ENCODE measurements around the gene WDFY4.

WDFY4 gene

GRCh38 chr10:48758411-48758810 is 73.7 kb downstream of the WDFY4 start:
- CTCF ChIA-PET = no interaction called here

GRCh38 chr10:48759113-48759901 is 74.6 kb downstream of the WDFY4 start:
- ChIA-PET POLR2A (no interaction called here), CTCF (no interaction called here)
- no peak for DNase-seq (ENCODE audit: extremely low spot score)
- TF ChIP-seq PKNOX1 (IDR thresholded peaks at IDR 0.05) (no peak), FOXM1 (IDR thresholded peaks at IDR 0.05; ENCODE audit: borderline replicate concordance) (no peak), FOXA1 (IDR thresholded peaks at IDR 0.05) (no peak), ELF4 (IDR thresholded peaks at IDR 0.05) (no peak), CTBP1 (IDR thresholded peaks at IDR 0.05; ENCODE audit: borderline replicate concordance) (no peak), SUZ12 (IDR thresholded peaks at IDR 0.05) (no peak), SP1 (IDR thresholded peaks at IDR 0.05) (no peak), BHLHE40 (IDR thresholded peaks at IDR 0.05; ENCODE audit: borderline replicate concordance) (no peak), LEF1 (IDR thresholded peaks at IDR 0.05; ENCODE audit: borderline replicate concordance) (no peak), L3MBTL2 (conservative IDR thresholded peaks at IDR 0.05) (no peak), ZNF384 (IDR thresholded peaks at IDR 0.05) (no peak), FOXK2 (IDR thresholded peaks at IDR 0.05) (no peak), HDGF (IDR thresholded peaks at IDR 0.05; ENCODE audit: borderline replicate concordance) (no peak), TARDBP (IDR thresholded peaks at IDR 0.05) (no peak), NFRKB (IDR thresholded peaks at IDR 0.05) (no peak), ARNT (IDR thresholded peaks at IDR 0.05) (no peak)

More at GRCh38 chr10:48758411-48758810, 73.7 kb downstream of the WDFY4 start:
- POLR2A ChIA-PET = no interaction called here
- TF ChIP-seq LEF1 (IDR thresholded peaks at IDR 0.05; ENCODE audit: borderline replicate concordance) (no peak), CTBP1 (IDR thresholded peaks at IDR 0.05; ENCODE audit: borderline replicate concordance) (no peak), NFRKB (IDR thresholded peaks at IDR 0.05) (no peak), BHLHE40 (IDR thresholded peaks at IDR 0.05; ENCODE audit: borderline replicate concordance) (no peak), FOXA1 (IDR thresholded peaks at IDR 0.05) (no peak), HDGF (IDR thresholded peaks at IDR 0.05; ENCODE audit: borderline replicate concordance) (no peak), SUZ12 (IDR thresholded peaks at IDR 0.05) (no peak), PKNOX1 (IDR thresholded peaks at IDR 0.05) (no peak), ELF4 (IDR thresholded peaks at IDR 0.05) (no peak), FOXM1 (IDR thresholded peaks at IDR 0.05; ENCODE audit: borderline replicate concordance) (no peak), ARNT (IDR thresholded peaks at IDR 0.05) (no peak), TARDBP (IDR thresholded peaks at IDR 0.05) (no peak), L3MBTL2 (conservative IDR thresholded peaks at IDR 0.05) (no peak), SP1 (IDR thresholded peaks at IDR 0.05) (no peak), ZNF384 (IDR thresholded peaks at IDR 0.05) (no peak), FOXK2 (IDR thresholded peaks at IDR 0.05) (no peak)
- no peak for DNase-seq (ENCODE audit: extremely low spot score)

GRCh38 chr10:48760983-48761382 is 76.3 kb downstream of the WDFY4 start:
- no peak for TF ChIP-seq L3MBTL2 (conservative IDR thresholded peaks at IDR 0.05)
- TF ChIP-seq FOXK2 (IDR thresholded peaks at IDR 0.05) = no peak
- TF ChIP-seq CTBP1 (IDR thresholded peaks at IDR 0.05; ENCODE audit: borderline replicate concordance) = no peak
- POLR2A ChIA-PET = no interaction called here
- CTCF ChIA-PET = no interaction called here
- DNase-seq (ENCODE audit: extremely low spot score) = no peak

GRCh38 chr10:48762064-48763042 is 77.7 kb downstream of the WDFY4 start:
- CTCF ChIA-PET = interaction anchor here (0.6 kb wide), 1 partner anchor 356 kb away, joined by 3 read pairs; no protein-coding TSS in a partner anchor
- TF ChIP-seq ELF4 (IDR thresholded peaks at IDR 0.05) (no peak), L3MBTL2 (conservative IDR thresholded peaks at IDR 0.05) (no peak), ARNT (IDR thresholded peaks at IDR 0.05) (no peak), HDGF (IDR thresholded peaks at IDR 0.05; ENCODE audit: borderline replicate concordance) (no peak), FOXA1 (IDR thresholded peaks at IDR 0.05) (no peak), NFRKB (IDR thresholded peaks at IDR 0.05) (no peak), CTBP1 (IDR thresholded peaks at IDR 0.05; ENCODE audit: borderline replicate concordance) (no peak), PKNOX1 (IDR thresholded peaks at IDR 0.05) (no peak)
- POLR2A ChIA-PET = no interaction called here
- DNase-seq (ENCODE audit: extremely low spot score) = no peak

- ChIA-PET CTCF (no interaction called here), POLR2A (no interaction called here)
- TF ChIP-seq ARNT (IDR thresholded peaks at IDR 0.05) (no peak), ZNF384 (IDR thresholded peaks at IDR 0.05) (no peak), FOXK2 (IDR thresholded peaks at IDR 0.05) (no peak)
- DNase-seq (ENCODE audit: extremely low spot score) = no peak
Measured at GRCh38 chr10:48763403-48763965, 78.8 kb downstream of the WDFY4 start.

Measured in HEK293T (cell line).